ENCODE data around the gene DOCK6. TPM values are rescaled to one million over a fixed set of nuclear protein-coding genes. Genes with fewer than 3 reads are reported as not detected.

Gene DOCK6
- total RNA-seq, 1 experiment from 2014 or later, result 88.8 TPM

GRCh38 chr19:11251217-11251616 lies 11.1 kb downstream of the DOCK6 start (continued):
- TF ChIP-seq, protein P1, sequence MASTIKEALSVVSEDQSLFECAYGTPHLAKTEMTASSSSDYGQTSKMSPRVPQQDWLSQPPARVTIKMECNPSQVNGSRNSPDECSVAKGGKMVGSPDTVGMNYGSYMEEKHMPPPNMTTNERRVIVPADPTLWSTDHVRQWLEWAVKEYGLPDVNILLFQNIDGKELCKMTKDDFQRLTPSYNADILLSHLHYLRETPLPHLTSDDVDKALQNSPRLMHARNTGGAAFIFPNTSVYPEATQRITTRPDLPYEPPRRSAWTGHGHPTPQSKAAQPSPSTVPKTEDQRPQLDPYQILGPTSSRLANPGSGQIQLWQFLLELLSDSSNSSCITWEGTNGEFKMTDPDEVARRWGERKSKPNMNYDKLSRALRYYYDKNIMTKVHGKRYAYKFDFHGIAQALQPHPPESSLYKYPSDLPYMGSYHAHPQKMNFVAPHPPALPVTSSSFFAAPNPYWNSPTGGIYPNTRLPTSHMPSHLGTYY (CRISPR knock-in tag; IDR thresholded peaks at IDR 0.05), result no peak
- TF ChIP-seq PRDM15 (CRISPR knock-in tag; IDR thresholded peaks at IDR 0.05) (no peak), FOXP1 (CRISPR knock-in tag; IDR thresholded peaks at IDR 0.05; ENCODE audit: borderline replicate concordance) (no peak), SOX15 (CRISPR knock-in tag; IDR thresholded peaks at IDR 0.05) (no peak), SMAD3 (CRISPR knock-in tag; IDR thresholded peaks at IDR 0.05; ENCODE audit: borderline replicate concordance) (no peak), RELA (CRISPR knock-in tag; IDR thresholded peaks at IDR 0.05; ENCODE audit: borderline replicate concordance) (no peak), ZBTB21 (CRISPR knock-in tag; IDR thresholded peaks at IDR 0.05; ENCODE audit: borderline replicate concordance) (no peak), ZNF423 (CRISPR knock-in tag; IDR thresholded peaks at IDR 0.05) (no peak), ZNF232 (CRISPR knock-in tag; IDR thresholded peaks at IDR 0.05) (no peak), FOXK1 (CRISPR knock-in tag; IDR thresholded peaks at IDR 0.05) (no peak)
- TF ChIP-seq, protein P2, sequence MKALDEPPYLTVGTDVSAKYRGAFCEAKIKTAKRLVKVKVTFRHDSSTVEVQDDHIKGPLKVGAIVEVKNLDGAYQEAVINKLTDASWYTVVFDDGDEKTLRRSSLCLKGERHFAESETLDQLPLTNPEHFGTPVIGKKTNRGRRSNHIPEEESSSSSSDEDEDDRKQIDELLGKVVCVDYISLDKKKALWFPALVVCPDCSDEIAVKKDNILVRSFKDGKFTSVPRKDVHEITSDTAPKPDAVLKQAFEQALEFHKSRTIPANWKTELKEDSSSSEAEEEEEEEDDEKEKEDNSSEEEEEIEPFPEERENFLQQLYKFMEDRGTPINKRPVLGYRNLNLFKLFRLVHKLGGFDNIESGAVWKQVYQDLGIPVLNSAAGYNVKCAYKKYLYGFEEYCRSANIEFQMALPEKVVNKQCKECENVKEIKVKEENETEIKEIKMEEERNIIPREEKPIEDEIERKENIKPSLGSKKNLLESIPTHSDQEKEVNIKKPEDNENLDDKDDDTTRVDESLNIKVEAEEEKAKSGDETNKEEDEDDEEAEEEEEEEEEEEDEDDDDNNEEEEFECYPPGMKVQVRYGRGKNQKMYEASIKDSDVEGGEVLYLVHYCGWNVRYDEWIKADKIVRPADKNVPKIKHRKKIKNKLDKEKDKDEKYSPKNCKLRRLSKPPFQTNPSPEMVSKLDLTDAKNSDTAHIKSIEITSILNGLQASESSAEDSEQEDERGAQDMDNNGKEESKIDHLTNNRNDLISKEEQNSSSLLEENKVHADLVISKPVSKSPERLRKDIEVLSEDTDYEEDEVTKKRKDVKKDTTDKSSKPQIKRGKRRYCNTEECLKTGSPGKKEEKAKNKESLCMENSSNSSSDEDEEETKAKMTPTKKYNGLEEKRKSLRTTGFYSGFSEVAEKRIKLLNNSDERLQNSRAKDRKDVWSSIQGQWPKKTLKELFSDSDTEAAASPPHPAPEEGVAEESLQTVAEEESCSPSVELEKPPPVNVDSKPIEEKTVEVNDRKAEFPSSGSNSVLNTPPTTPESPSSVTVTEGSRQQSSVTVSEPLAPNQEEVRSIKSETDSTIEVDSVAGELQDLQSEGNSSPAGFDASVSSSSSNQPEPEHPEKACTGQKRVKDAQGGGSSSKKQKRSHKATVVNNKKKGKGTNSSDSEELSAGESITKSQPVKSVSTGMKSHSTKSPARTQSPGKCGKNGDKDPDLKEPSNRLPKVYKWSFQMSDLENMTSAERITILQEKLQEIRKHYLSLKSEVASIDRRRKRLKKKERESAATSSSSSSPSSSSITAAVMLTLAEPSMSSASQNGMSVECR (CRISPR knock-in tag; IDR thresholded peaks at IDR 0.05; ENCODE audit: borderline replicate concordance), result no peak

- ATAC-seq, result no peak
- CTCF ChIA-PET, result no interaction called here
- no peak for DNase-seq (ENCODE audit: low spot score)
- H3K27me3 Mint-ChIP-seq (ENCODE audit: low read depth), result no peaks in the 10 kb centered on the region
- no peak for TF ChIP-seq NR1H2 (CRISPR knock-in tag; IDR thresholded peaks at IDR 0.05)
- TF ChIP-seq MYBL2 (CRISPR knock-in tag; IDR thresholded peaks at IDR 0.05), result no peak
- TF ChIP-seq KAT7 (CRISPR knock-in tag; IDR thresholded peaks at IDR 0.05; ENCODE audit: borderline replicate concordance), result no peak
- TF ChIP-seq, protein P3, sequence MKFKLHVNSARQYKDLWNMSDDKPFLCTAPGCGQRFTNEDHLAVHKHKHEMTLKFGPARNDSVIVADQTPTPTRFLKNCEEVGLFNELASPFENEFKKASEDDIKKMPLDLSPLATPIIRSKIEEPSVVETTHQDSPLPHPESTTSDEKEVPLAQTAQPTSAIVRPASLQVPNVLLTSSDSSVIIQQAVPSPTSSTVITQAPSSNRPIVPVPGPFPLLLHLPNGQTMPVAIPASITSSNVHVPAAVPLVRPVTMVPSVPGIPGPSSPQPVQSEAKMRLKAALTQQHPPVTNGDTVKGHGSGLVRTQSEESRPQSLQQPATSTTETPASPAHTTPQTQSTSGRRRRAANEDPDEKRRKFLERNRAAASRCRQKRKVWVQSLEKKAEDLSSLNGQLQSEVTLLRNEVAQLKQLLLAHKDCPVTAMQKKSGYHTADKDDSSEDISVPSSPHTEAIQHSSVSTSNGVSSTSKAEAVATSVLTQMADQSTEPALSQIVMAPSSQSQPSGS (CRISPR knock-in tag; IDR thresholded peaks at IDR 0.05; ENCODE audit: borderline replicate concordance, low read depth), result no peak
- TF ChIP-seq ZNF263 (CRISPR knock-in tag; IDR thresholded peaks at IDR 0.05; ENCODE audit: low read depth), result no peak
- TF ChIP-seq NR2C2 (CRISPR knock-in tag; IDR thresholded peaks at IDR 0.05), result no peak
- H3K9me3 Mint-ChIP-seq, result no peaks in the 10 kb centered on the region
- no peak overlapping the region for H3K4me3 Mint-ChIP-seq
- H3K27ac Mint-ChIP-seq, result no peak overlapping the region
- POLR2A ChIA-PET, result no interaction called here
- peaks cover under 1% of the 10 kb centered on the region; the same call in 1 of the 2 replicates for H3K4me1 Mint-ChIP-seq
- H3K36me3 Mint-ChIP-seq, result peaks cover 23% of the 10 kb centered on the region
These were observed 13.5 kb downstream of the DOCK6 start for GRCh38 chr19:11248852-11249251.

Measured in WTC11 (cell line).